HL-60 (cell line): Measurements from ENCODE around the gene SV2C.

Source experiments
- CTCF ChIP-seq: IDR thresholded peaks from one replicate; pipeline ENCODE4 v1.5.1; 2011; ENCODE audit warnings: low read length, control low read depth, inconsistent platforms; ENCODE audit not compliant: insufficient read depth
- REST ChIP-seq: IDR thresholded peaks from 2 replicates; pipeline ENCODE4 v1.6.1; 2012; ENCODE audit warnings: low read depth; ENCODE audit not compliant: insufficient replicate concordance
- SPI1 ChIP-seq: IDR thresholded peaks from 2 replicates; pipeline ENCODE4 v1.6.1; 2012; ENCODE audit warnings: low read depth, mild to moderate bottlenecking, borderline replicate concordance

- TF ChIP-seq CTCF (no peak), SPI1 (no peak), REST (no peak)
These were observed 104.2 kb downstream of the SV2C start for GRCh38 chr5:76187386-76187785.
